Measurements from ENCODE around the gene BAIAP2L1. TPM values are rescaled to one million over a fixed set of nuclear protein-coding genes. Genes with fewer than 3 reads are reported as not detected.

Gene BAIAP2L1
- total RNA-seq, 6 experiments from 2014 or later = 9.1 to 29.5 (median 25.2) TPM

GRCh38 chr7:98250789-98251188 is 150.1 kb downstream of the BAIAP2L1 start:
- H3K9me3 ChIP-seq = no peaks in the 10 kb centered on the region
- no peak for ATAC-seq
- no peak for DNase-seq
- TF ChIP-seq POLR2A (IDR thresholded peaks at IDR 0.05) (no peak), CTCF (IDR thresholded peaks at IDR 0.05) (no peak)
- H3K4me1 ChIP-seq = peaks cover 0 to 17% (median 4%) of the 10 kb centered on the region in 4 donors
- peak overlapping the region in 1 of 3 donors; percentile 71 for H3K27ac ChIP-seq
- intact Hi-C loops (cut with DNase I) = no loop called here
- H3K4me3 ChIP-seq = no peak overlapping the region
- no peaks in the 10 kb centered on the region for H3K36me3 ChIP-seq
- 47% methylated on average over 3 of the region's 3 CpGs for WGBS (ENCODE audit: insufficient coverage, low coverage, low lambda C conversion rate, missing lambda C conversion rate)
- H3K27me3 ChIP-seq = no peaks in the 10 kb centered on the region

GRCh38 chr7:98249106-98249505 is 151.8 kb downstream of the BAIAP2L1 start:
- intact Hi-C loops (cut with DNase I) = no loop called here
- whole genome bisulfite sequencing (ENCODE audit: insufficient coverage, low coverage, low lambda C conversion rate, missing lambda C conversion rate) = 81% methylated on average over 3 of the region's 6 CpGs
- Histone ChIP-seq H3K27me3 (no peaks in the 10 kb centered on the region), H3K36me3 (no peaks in the 10 kb centered on the region), H3K4me3 (no peak overlapping the region), H3K27ac (no peak overlapping the region), H3K4me1 (peaks cover 0 to 17% (median 4%) of the 10 kb centered on the region in 4 donors), H3K9me3 (no peaks in the 10 kb centered on the region)
- ATAC-seq = peak in 1 of 4 donors; percentile 4
- DNase-seq = no peak
- TF ChIP-seq CTCF (IDR thresholded peaks at IDR 0.05) (no peak), POLR2A (IDR thresholded peaks at IDR 0.05) (no peak)

GRCh38 chr7:98248156-98248555 is 152.7 kb downstream of the BAIAP2L1 start:
- 90% methylated on average over 6 of the region's 12 CpGs for WGBS (ENCODE audit: insufficient coverage, low coverage, low lambda C conversion rate, missing lambda C conversion rate)
- no peak overlapping the region for H3K27ac ChIP-seq
- ATAC-seq (no peak), DNase-seq (no peak)
- TF ChIP-seq POLR2A (IDR thresholded peaks at IDR 0.05) = no peak
- TF ChIP-seq CTCF (IDR thresholded peaks at IDR 0.05) = no peak
- H3K4me3 ChIP-seq = no peak overlapping the region
- H3K36me3 ChIP-seq = no peaks in the 10 kb centered on the region
- no peaks in the 10 kb centered on the region for H3K9me3 ChIP-seq
- no peaks in the 10 kb centered on the region for H3K27me3 ChIP-seq
- H3K4me1 ChIP-seq = peaks cover 0 to 15% (median 3%) of the 10 kb centered on the region in 4 donors
- intact Hi-C loops (cut with DNase I) = no loop called here

GRCh38 chr7:98244871-98245270 is 156.0 kb downstream of the BAIAP2L1 start:
- H3K9me3 ChIP-seq = no peaks in the 10 kb centered on the region
- TF ChIP-seq CTCF (IDR thresholded peaks at IDR 0.05) (no peak), POLR2A (IDR thresholded peaks at IDR 0.05) (no peak)
- 60% methylated on average over 1 of the region's 14 CpGs for WGBS (ENCODE audit: insufficient coverage, low coverage, low lambda C conversion rate, missing lambda C conversion rate)
- H3K4me1 ChIP-seq = no peaks in the 10 kb centered on the region
- no peak for DNase-seq
- no peak overlapping the region for H3K4me3 ChIP-seq
- no peaks in the 10 kb centered on the region for H3K27me3 ChIP-seq
- H3K36me3 ChIP-seq = peaks cover 0 to 6% (median 0%) of the 10 kb centered on the region in 4 donors
- ATAC-seq = no peak
- intact Hi-C loops (cut with DNase I) = no loop called here
- H3K27ac ChIP-seq = no peak overlapping the region

GRCh38 chr7:98242934-98243333 is 158.0 kb downstream of the BAIAP2L1 start:
- DNase-seq (no peak), ATAC-seq (no peak)
- TF ChIP-seq CTCF (IDR thresholded peaks at IDR 0.05) = no peak
- TF ChIP-seq POLR2A (IDR thresholded peaks at IDR 0.05) = no peak
- no peaks in the 10 kb centered on the region for H3K27me3 ChIP-seq
- 71% methylated on average over 1 of the region's 4 CpGs for WGBS (ENCODE audit: insufficient coverage, low coverage, low lambda C conversion rate, missing lambda C conversion rate)
- H3K4me3 ChIP-seq = no peak overlapping the region
- no peaks in the 10 kb centered on the region for H3K4me1 ChIP-seq
- intact Hi-C loops (cut with DNase I) = no loop called here
- no peaks in the 10 kb centered on the region for H3K9me3 ChIP-seq
- H3K36me3 ChIP-seq = peaks cover 0 to 10% (median 0%) of the 10 kb centered on the region in 4 donors
- no peak overlapping the region for H3K27ac ChIP-seq

Data from right lobe of liver (tissue), 6 donors.